NCI-H2171 (cell line): ENCODE measurements around the gene SPAG4.
A peak's percentile ranks its signal among the peaks of the same experiment; 100 is the strongest.

ENCODE experiments used
- DNase-seq: peaks from one replicate; lab custom pipeline; 2025; lab: John Stamatoyannopoulos, UW

SPAG4 gene

GRCh38 chr20:35615667-35616464, at the start of gene SPAG4:
TSS of gene SPAG4 (plus strand) at chr20:35615829. CDS start at chr20:35616004, 175 bp downstream.
- peak; percentile 100 for DNase-seq

GRCh38 chr20:35568645-35569044, 47.0 kb upstream of the SPAG4 start:
- no peak for DNase-seq

DNA sequence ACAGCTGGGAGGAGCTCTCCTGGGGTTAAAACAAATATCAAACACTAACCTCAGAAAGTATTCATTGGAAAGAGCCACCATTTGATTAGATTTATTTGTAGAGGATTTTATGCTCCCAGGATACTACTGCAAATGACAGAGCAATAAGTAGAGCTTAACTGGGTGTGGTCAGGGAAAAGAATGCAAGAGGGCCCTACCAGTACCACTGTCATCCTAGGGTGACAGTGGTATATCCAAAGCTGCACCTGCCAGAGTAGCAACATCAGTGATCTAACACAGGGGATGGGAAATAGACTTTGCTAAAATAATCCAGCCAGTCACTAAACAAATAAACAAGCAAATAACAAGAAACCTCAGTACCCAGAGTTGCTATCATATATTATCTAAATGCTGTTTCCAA, 44.1 kb upstream of the SPAG4 start:
- DNase-seq: no peak

- DNase-seq: no peak
These were observed 42.8 kb upstream of the SPAG4 start for GRCh38 chr20:35572838-35573237.

DNA sequence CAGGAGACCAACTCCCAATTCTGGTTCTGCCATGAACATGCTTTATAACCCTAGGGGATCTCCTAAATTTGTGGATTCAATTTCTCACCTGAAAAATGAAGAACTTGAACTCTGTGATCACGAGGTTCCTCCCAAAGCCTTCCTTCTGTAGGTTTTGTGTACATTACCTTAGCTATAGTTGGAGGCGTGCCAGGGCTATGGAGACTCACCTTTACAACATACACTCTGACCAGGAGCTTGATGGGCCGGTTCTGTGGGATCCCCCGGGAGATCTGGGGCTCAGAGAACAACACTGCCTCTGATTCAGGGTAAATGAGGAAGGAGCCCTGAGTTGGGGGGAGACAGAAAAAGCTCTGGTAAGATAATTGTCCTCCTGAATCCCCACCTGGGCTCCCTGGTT, 39.7 kb upstream of the SPAG4 start:
- no peak for DNase-seq

- DNase-seq: no peak
These were observed 38.8 kb upstream of the SPAG4 start for GRCh38 chr20:35576816-35577215.

GRCh38 chr20:35578469-35578868, 37.2 kb upstream of the SPAG4 start:
- no peak for DNase-seq

GRCh38 chr20:35579196-35579595, 36.4 kb upstream of the SPAG4 start:
- no peak for DNase-seq

- no peak for DNase-seq
These were observed 33.5 kb upstream of the SPAG4 start for GRCh38 chr20:35582131-35582530.

GRCh38 chr20:35582741-35583404, 32.8 kb upstream of the SPAG4 start:
- no peak for DNase-seq

- DNase-seq: no peak
These were observed 31.7 kb upstream of the SPAG4 start for GRCh38 chr20:35583636-35584560.

- DNase-seq: no peak
These were observed 28.7 kb upstream of the SPAG4 start for GRCh38 chr20:35586751-35587425.

- DNase-seq: no peak
These were observed 28.2 kb upstream of the SPAG4 start for GRCh38 chr20:35587436-35587835.

- DNase-seq: no peak
These were observed 27.2 kb upstream of the SPAG4 start for GRCh38 chr20:35588397-35588796.

- DNase-seq: peak; percentile 37
These were observed 23.2 kb upstream of the SPAG4 start for GRCh38 chr20:35592339-35592974.

DNA sequence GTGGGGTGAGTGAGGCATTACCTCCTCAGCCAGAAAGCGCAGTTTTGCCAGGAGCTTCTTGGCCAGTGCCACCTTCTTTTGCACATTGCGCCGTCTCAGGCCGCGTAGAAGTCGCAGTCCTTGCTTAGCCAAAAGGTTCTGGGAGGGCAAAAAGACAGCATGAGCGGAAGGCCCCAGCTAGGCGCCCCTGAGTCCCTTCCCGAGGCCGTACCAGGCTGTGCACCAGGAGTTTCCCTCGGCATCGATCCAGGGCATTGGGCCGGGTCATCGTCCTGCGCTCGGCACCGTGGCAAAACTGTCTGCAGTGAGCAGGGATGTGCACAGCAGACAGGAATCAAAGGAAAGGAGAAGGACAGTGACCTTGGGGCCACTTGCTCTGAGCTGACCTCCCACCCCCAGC, 20.2 kb upstream of the SPAG4 start:
- no peak for DNase-seq

GRCh38 chr20:35595901-35596300, 19.7 kb upstream of the SPAG4 start:
- DNase-seq: no peak

- no peak for DNase-seq
These were observed 18.4 kb upstream of the SPAG4 start for GRCh38 chr20:35597186-35597585.

DNA sequence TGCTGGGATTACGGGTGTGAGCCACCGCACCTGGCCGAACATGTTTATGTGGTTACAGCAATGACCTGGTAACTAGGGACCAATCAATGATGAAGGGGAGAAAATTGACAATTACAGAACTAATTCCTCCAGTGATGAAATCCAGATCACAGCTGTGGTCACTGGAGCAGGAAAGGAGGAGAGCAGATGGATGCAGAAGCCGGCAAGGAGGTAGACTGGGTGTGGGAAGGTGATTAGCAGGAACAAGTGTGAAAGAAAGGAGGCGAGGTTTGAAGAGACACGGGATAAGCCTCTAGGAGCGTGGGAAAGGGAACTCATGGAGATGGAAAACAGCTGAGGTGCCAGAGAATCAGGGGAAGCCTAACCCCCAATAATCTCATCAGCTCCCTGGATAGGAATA, 17.2 kb upstream of the SPAG4 start:
- no peak for DNase-seq

- DNase-seq: no peak
These were observed 16.5 kb upstream of the SPAG4 start for GRCh38 chr20:35598899-35599775.

- DNase-seq: no peak
These were observed 15.9 kb upstream of the SPAG4 start for GRCh38 chr20:35599776-35600120.
